HG03025 (cell line): Measurements from ENCODE around the gene KCNJ6.

Experiments used
- ATAC-seq: cut with Tn5 transposase; IDR thresholded peaks from one replicate; pipeline ENCODE4 v1.9.1; 2021; ENCODE audit warnings: mild to moderate bottlenecking, moderate library complexity; ENCODE audit not compliant: unreplicated experiment, low FRiP score

Gene KCNJ6

GRCh38 chr21:37561941-37562919 is 354.0 kb downstream of the KCNJ6 start:
- no peak for ATAC-seq

- ATAC-seq, result no peak
These were observed 354.8 kb downstream of the KCNJ6 start for GRCh38 chr21:37561506-37561905.

GRCh38 chr21:37560385-37560784 is 355.9 kb downstream of the KCNJ6 start:
- no peak for ATAC-seq

DNA sequence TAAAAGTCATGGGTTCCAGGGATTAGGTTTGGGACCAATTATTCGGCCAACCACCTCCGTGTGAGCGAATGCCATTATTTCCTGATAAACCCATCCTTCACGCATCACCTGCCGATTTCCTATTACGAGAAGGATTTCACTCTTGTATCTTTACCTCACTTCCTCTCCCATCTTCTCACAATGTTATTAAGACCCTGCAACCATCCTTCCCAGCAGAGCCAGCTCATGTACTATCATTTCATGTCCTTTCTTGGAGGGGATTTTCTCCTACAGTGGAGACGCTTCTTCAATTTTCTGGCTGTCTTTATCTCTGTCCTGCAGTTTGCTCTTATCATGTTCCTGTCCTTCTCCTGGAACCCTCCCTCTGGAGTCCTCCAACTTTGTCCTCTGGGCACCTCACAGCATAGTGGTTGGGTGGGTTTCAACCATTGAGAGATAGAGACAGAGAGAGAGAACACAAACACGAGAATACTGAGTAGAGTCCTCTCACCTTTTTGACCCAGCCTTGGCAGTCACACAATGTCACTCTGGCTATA is 357.5 kb downstream of the KCNJ6 start:
- ATAC-seq, result no peak
